H1 (cell line): ENCODE data around the gene OSBPL2. TPM values are rescaled to one million over a fixed set of nuclear protein-coding genes. Genes with fewer than 3 reads are reported as not detected.

Source experiments
- CTCF ChIA-PET: fragments of 300-600 bp; sonication (Branson Sonifier 250); formaldehyde crosslinking; loops from one replicate; lab custom pipeline; 2021; ENCODE audit not compliant: partially characterized antibody; lab: Charles Lee
- POLR2A ChIA-PET: fragments of 300-600 bp; sonication (Branson Sonifier 250); formaldehyde crosslinking; loops from one replicate; lab custom pipeline; 2021; ENCODE audit warnings: inconsistent platforms; ENCODE audit not compliant: partially characterized antibody; lab: Charles Lee
- DNase-seq, 2 experiments: peaks; one replicate each; pipeline versions ENCODE4 v3.0.0 to v3.0.0-alpha.2; 2010 to 2022; ENCODE audit warnings: low spot score in 2 of 2, low read depth in 1 of 2, mixed read lengths in 1 of 2
- FAIRE-seq: peaks from 2 replicates; lab custom pipeline; 2011; peaks lifted over from hg19 to GRCh38; lab: Jason Lieb, UNC
- H2AFZ ChIP-seq: 2 replicates; pipeline ENCODE4 v1.8.1; 2012; ENCODE audit warnings: low read length, inconsistent platforms
- H2AK5ac ChIP-seq: 2 replicates; pipeline ENCODE4 v1.6.1; 2013; ENCODE audit warnings: low read depth, low read length
- H2BK120ac ChIP-seq: replicated peaks from 2 replicates; pipeline ENCODE3; 2013; ENCODE audit warnings: low read depth, low read length, inconsistent platforms
- H2BK12ac ChIP-seq: 2 replicates; pipeline ENCODE4 v1.6.1; 2013; ENCODE audit warnings: low read depth, low read length
- H2BK15ac ChIP-seq: 2 replicates; pipeline ENCODE4 v1.6.1; 2013; ENCODE audit warnings: low read length
- H2BK20ac ChIP-seq: 2 replicates; pipeline ENCODE4 v1.6.1; 2013; ENCODE audit warnings: low read length
- H2BK5ac ChIP-seq: 2 replicates; pipeline ENCODE4 v1.6.1; 2013; ENCODE audit warnings: low read depth, low read length
- H3K14ac ChIP-seq: 2 replicates; pipeline ENCODE4 v1.6.1; 2013; ENCODE audit warnings: inconsistent platforms; ENCODE audit not compliant: insufficient read length
- H3K18ac ChIP-seq: 2 replicates; pipeline ENCODE4 v1.6.1; 2013; ENCODE audit warnings: low read length; ENCODE audit errors: extremely low read depth
- H3K23ac ChIP-seq: 2 replicates; pipeline ENCODE4 v1.6.1; 2013; ENCODE audit warnings: inconsistent platforms; ENCODE audit not compliant: insufficient read length
- H3K23me2 ChIP-seq: 2 replicates; pipeline ENCODE4 v1.6.1; 2013; ENCODE audit warnings: low read depth, low read length
- H3K27ac ChIP-seq: 2 replicates; pipeline ENCODE4 v1.6.1; 2011; ENCODE audit warnings: low read depth, low read length, inconsistent platforms
- H3K27me3 ChIP-seq, 4 experiments: replicated peaks in 1 of 4; 1 replicate in 1 of 4; 2 replicates in 3 of 4; pipeline versions ENCODE4 v1.6.1 to v1.8.1; 2011 to 2013; ENCODE audit warnings: low read length in 3 of 4, mild to moderate bottlenecking in 3 of 4, inconsistent platforms in 2 of 4, mixed read lengths in 2 of 4, moderate library complexity in 1 of 4; ENCODE audit not compliant: control insufficient read depth in 3 of 4, insufficient read depth in 3 of 4; ENCODE audit errors: extremely low read depth in 1 of 4
- H3K36me3 ChIP-seq, 4 experiments: 2 replicates each; pipeline versions ENCODE4 v1.6.1 to v1.8.1; 2011 to 2013; ENCODE audit warnings: mild to moderate bottlenecking in 4 of 4, low read length in 3 of 4, moderate library complexity in 2 of 4, control low read depth in 1 of 4, inconsistent platforms in 1 of 4; ENCODE audit not compliant: insufficient read depth in 4 of 4, control insufficient read depth in 2 of 4
- H3K4ac ChIP-seq: replicated peaks from 2 replicates; pipeline ENCODE3; 2013; ENCODE audit warnings: low read length, low read depth, mixed read lengths, inconsistent platforms; ENCODE audit not compliant: insufficient read length
- H3K4me1 ChIP-seq, 4 experiments: replicated peaks in 1 of 4; 1 replicate in 1 of 4; 2 replicates in 3 of 4; pipeline versions ENCODE4 v1.6.1 to v1.8.1; 2011 to 2013; ENCODE audit warnings: low read length in 3 of 4, inconsistent platforms in 2 of 4, mixed read lengths in 1 of 4; ENCODE audit not compliant: insufficient read depth in 4 of 4, control insufficient read depth in 3 of 4
- H3K4me2 ChIP-seq, 2 experiments: 2 replicates each; pipeline versions ENCODE4 v1.6.1 to v1.8.1; 2011 to 2013; ENCODE audit warnings: low read depth in 2 of 2, low read length in 2 of 2, control low read depth in 1 of 2, inconsistent platforms in 1 of 2, mild to moderate bottlenecking in 1 of 2; ENCODE audit not compliant: insufficient read depth in 1 of 2
- H3K4me3 ChIP-seq, 4 experiments: fragments of 200-600, 300-600 bp in 1 of 4; sonication (generic), shearing (Covaris generic), sonication (Bioruptor Twin) in 1 of 4; 2 replicates each; pipeline versions ENCODE4 v1.5.1 to v1.8.1; 2011 to 2016; ENCODE audit warnings: low read length in 4 of 4, low read depth in 3 of 4, control low read depth in 2 of 4, inconsistent platforms in 2 of 4, mild to moderate bottlenecking in 2 of 4, mixed read lengths in 1 of 4, moderate library complexity in 1 of 4; ENCODE audit not compliant: insufficient read depth in 2 of 4; ENCODE audit errors: extremely low read depth in 1 of 4
- H3K56ac ChIP-seq: replicated peaks from 2 replicates; pipeline ENCODE3; 2013; ENCODE audit warnings: low read depth, mild to moderate bottlenecking, mixed read lengths, low read length, inconsistent platforms; ENCODE audit not compliant: insufficient read length
- H3K79me1 ChIP-seq: 2 replicates; pipeline ENCODE4 v1.6.1; 2013; ENCODE audit warnings: low read depth, low read length, control low read depth
- H3K79me2 ChIP-seq, 2 experiments: 2 replicates each; pipeline versions ENCODE4 v1.6.1 to v1.8.1; 2012 to 2013; ENCODE audit warnings: low read length in 2 of 2, mild to moderate bottlenecking in 2 of 2, inconsistent platforms in 1 of 2; ENCODE audit not compliant: insufficient read depth in 2 of 2, control insufficient read depth in 1 of 2
- H3K9ac ChIP-seq, 4 experiments: replicated peaks in 1 of 4; 1 replicate in 1 of 4; 2 replicates in 3 of 4; pipeline versions ENCODE4 v1.6.1 to v1.8.1; 2011 to 2013; ENCODE audit warnings: low read depth in 3 of 4, low read length in 3 of 4, control low read depth in 2 of 4, mild to moderate bottlenecking in 2 of 4, moderate library complexity in 2 of 4, inconsistent platforms in 1 of 4; ENCODE audit errors: extremely low read depth in 1 of 4
- H3K9me3 ChIP-seq, 2 experiments: 2 replicates each; pipeline versions ENCODE4 v1.6.1 to v1.8.1; 2012 to 2013; ENCODE audit warnings: mild to moderate bottlenecking in 2 of 2, moderate library complexity in 2 of 2, control low read depth in 1 of 2, inconsistent platforms in 1 of 2, low read depth in 1 of 2, low read length in 1 of 2, mixed read lengths in 1 of 2; ENCODE audit not compliant: insufficient read depth in 2 of 2
- H4K20me1 ChIP-seq, 2 experiments: replicated peaks in 1 of 2; 2 replicates each; pipeline versions ENCODE3 to v1.8.1; 2011 to 2013; ENCODE audit warnings: inconsistent platforms in 2 of 2, low read length in 2 of 2, mild to moderate bottlenecking in 1 of 2; ENCODE audit not compliant: insufficient read depth in 2 of 2, control insufficient read depth in 1 of 2
- H4K5ac ChIP-seq: 2 replicates; pipeline ENCODE4 v1.6.1; 2013; ENCODE audit warnings: low read length, low read depth, mixed read lengths, inconsistent platforms; ENCODE audit not compliant: insufficient read length
- H4K8ac ChIP-seq: 2 replicates; pipeline ENCODE4 v1.8.0; 2013; ENCODE audit warnings: mild to moderate bottlenecking, moderate library complexity, low read length, inconsistent platforms; ENCODE audit not compliant: insufficient read depth; ENCODE audit errors: extremely low read depth
- H4K91ac ChIP-seq: replicated peaks from 2 replicates; pipeline ENCODE3; 2013; ENCODE audit warnings: low read length, mixed read lengths, inconsistent platforms; ENCODE audit not compliant: insufficient read length
- ASH2L ChIP-seq: fragments of 200-600, 300-600 bp; sonication (generic); IDR thresholded peaks from one replicate; pipeline ENCODE4 v1.7.1; 2017; ENCODE audit warnings: low read length
- CBX8 ChIP-seq: fragments of 300-800, 300-1000 bp; sonication (generic); IDR thresholded peaks from 2 replicates; pipeline ENCODE4 v1.7.1; 2016; ENCODE audit warnings: low read depth, low read length, borderline replicate concordance
- CEBPB ChIP-seq: IDR thresholded peaks from 2 replicates; pipeline ENCODE4 v1.6.1; 2012; ENCODE audit warnings: low read depth, low read length
- CHD1 ChIP-seq: IDR thresholded peaks from 2 replicates; pipeline ENCODE4 v1.6.1; 2012; ENCODE audit warnings: low read depth, low read length, improper control_type of control experiment
- E2F6 ChIP-seq: IDR thresholded peaks from 2 replicates; pipeline ENCODE4 v1.6.1; 2012; ENCODE audit warnings: inconsistent platforms
- FOSL1 ChIP-seq: IDR thresholded peaks from 2 replicates; pipeline ENCODE4 v1.6.1; 2011; ENCODE audit warnings: mild to moderate bottlenecking, low read depth, low read length, moderate library complexity; ENCODE audit not compliant: insufficient read depth
- HDAC2 ChIP-seq, 2 experiments: fragments of 300-600 bp in 1 of 2; sonication (generic) in 1 of 2; IDR thresholded peaks; 2 replicates each; pipeline ENCODE4 v1.6.1; 2011 to 2012; ENCODE audit warnings: low read depth in 2 of 2, low read length in 2 of 2, mild to moderate bottlenecking in 2 of 2, moderate library complexity in 2 of 2, borderline replicate concordance in 1 of 2, inconsistent platforms in 1 of 2
- MAFK ChIP-seq: IDR thresholded peaks from 2 replicates; pipeline ENCODE4 v1.6.1; 2012; ENCODE audit warnings: low read depth, mild to moderate bottlenecking, improper control_type of control experiment, low read length
- RBBP5 ChIP-seq: IDR thresholded peaks from 2 replicates; pipeline ENCODE4 v1.7.1; 2012; ENCODE audit warnings: low read depth, mild to moderate bottlenecking, inconsistent platforms, low read length, moderate library complexity, borderline replicate concordance
- SRF ChIP-seq: IDR thresholded peaks from 2 replicates; pipeline ENCODE4 v1.6.1; 2011; ENCODE audit warnings: mild to moderate bottlenecking, low read depth, low read length, moderate library complexity
- TBP ChIP-seq: IDR thresholded peaks from 2 replicates; pipeline ENCODE4 v1.6.1; 2011; ENCODE audit warnings: low read depth, low read length, improper control_type of control experiment
- TCF12 ChIP-seq: IDR thresholded peaks from 2 replicates; pipeline ENCODE4 v1.6.1; 2011; ENCODE audit warnings: low read depth, mild to moderate bottlenecking, low read length
- WGBS, 2 experiments: shearing (Covaris generic) in 1 of 2; methylation state at CpG; one replicate each; pipeline versions ENCODE4 v1.1.6 to v1.1.7; 2013 to 2015; ENCODE audit warnings: low lambda C conversion rate in 2 of 2, mixed read lengths in 2 of 2, inconsistent platforms in 1 of 2, low coverage in 1 of 2, missing lambda C conversion rate in 1 of 2; ENCODE audit not compliant: insufficient replicate concordance in 2 of 2, insufficient coverage in 1 of 2, insufficient read length in 1 of 2; ENCODE audit errors: extremely low coverage in 1 of 2, missing lambda C conversion rate in 1 of 2; 5-methylcytosine and 5-hydroxymethylcytosine counted together
- polyA plus RNA-seq, 7 experiments: library from polyadenylated mRNA; depleted of rRNA in 3 of 7; stranded (reverse) in 5 of 7; unstranded in 2 of 7; fragments of >200 nt in 5 of 7; fragments of 200-250 nt in 2 of 7; gene quantifications; 1 replicate in 5 of 7; 2 replicates in 1 of 7; 4 replicates in 1 of 7; pipeline versions ENCODE4 v1.2.1 to v1.2.3, GENCODE V29; 2011 to 2013; ENCODE audit warnings: missing spikeins in 2 of 7, mixed read lengths in 2 of 7
- total RNA-seq: library from RNA; stranded (reverse); fragmentation: NEBNext Ultra II Directional; extraction: Animal tissue kit (Norgen Biotek cat#: 25700); gene quantifications from 2 replicates; pipeline ENCODE4 v1.2.1, GENCODE V29; 2021

OSBPL2 gene
- total and polyA plus RNA-seq, 2 of the 8 experiments (the other 6 are each of a cell fraction or from before 2014, with no cell fraction given), result 11.7 to 42.4 TPM

GRCh38 chr20:62230696-62231095, 7.6 kb upstream of the OSBPL2 start:
- H3K23ac ChIP-seq, result no peak overlapping the region
- H4K20me1 ChIP-seq, result peaks cover 0 to 15% of the 10 kb centered on the region in 2 experiments
- no peak overlapping the region for H2BK120ac ChIP-seq
- H2BK20ac ChIP-seq, result no peak overlapping the region
- H3K36me3 ChIP-seq, result no peaks in the 10 kb centered on the region
- H3K23me2 ChIP-seq, result peaks cover 18% of the 10 kb centered on the region
- no peak overlapping the region for H4K8ac ChIP-seq
- H3K27ac ChIP-seq, result no peak overlapping the region
- H4K5ac ChIP-seq, result no peak overlapping the region
- WGBS, 2 experiments, result 92% methylated on average over 10 of the region's 10 CpGs; no CpG with 5 or more reads in 1 of the 2 experiments
- no peak overlapping the region for H3K14ac ChIP-seq
- H2BK5ac ChIP-seq, result no peak overlapping the region
- no peak overlapping the region for H3K9ac ChIP-seq
- no peak overlapping the region for H2BK12ac ChIP-seq
- peaks cover 0 to 6% (median 2%) of the 10 kb centered on the region in 4 experiments; a peak in 3 of 7 replicates for H3K27me3 ChIP-seq
- peaks cover 0 to 5% of the 10 kb centered on the region in 2 experiments; a peak in 1 of 4 replicates for H3K9me3 ChIP-seq
- POLR2A ChIA-PET, result no interaction called here
- H3K4ac ChIP-seq, result no peak overlapping the region
- no peak overlapping the region for H2BK15ac ChIP-seq
- TF ChIP-seq HDAC2 (IDR thresholded peaks at IDR 0.05; ENCODE audit: borderline replicate concordance in 1 of 2, low read depth in 2 of 2, low read length in 2 of 2) (no peak), E2F6 (no peak), CHD1 (no peak), CEBPB (no peak), TCF12 (no peak), FOSL1 (no peak), MAFK (no peak), SRF (no peak), ASH2L (no peak), CBX8 (no peak), RBBP5 (no peak), TBP (no peak)
- no peak overlapping the region for H3K4me3 ChIP-seq
- no peak overlapping the region for H3K4me2 ChIP-seq
- H3K56ac ChIP-seq, result no peak overlapping the region
- H3K18ac ChIP-seq, result no peak overlapping the region
- no peak for DNase-seq
- no peaks in the 10 kb centered on the region for H3K79me2 ChIP-seq
- peak overlapping the region; percentile 89; the same call in 1 of the 2 replicates for H2AK5ac ChIP-seq
- no peak overlapping the region for H4K91ac ChIP-seq
- H2AFZ ChIP-seq, result no peak overlapping the region
- CTCF ChIA-PET, result interaction anchor here (1.0 kb wide), 1 partner anchor 30 kb away, joined by 3 read pairs; no protein-coding TSS in a partner anchor
- H3K79me1 ChIP-seq, result 0 out of 2 replicates have a peak, but pooled peaks cover 2% of the 10 kb centered on the region
- no peak for FAIRE-seq
- H3K4me1 ChIP-seq, result peaks cover 0 to 7% (median 5%) of the 10 kb centered on the region in 4 experiments; a peak in 5 of 7 replicates
